AG04449 (cell line): Measurements from ENCODE around the gene KIF14.

Source experiments
- CTCF ChIA-PET: fragments of 350-600 bp; formaldehyde crosslinking; extraction: SDS; loops from one replicate; lab custom pipeline; 2021; ENCODE audit warnings: antibody characterized with exemption; lab: Yijun Ruan, JAX
- POLR2A ChIA-PET: fragments of 400-600, 350-600 bp; formaldehyde crosslinking; extraction: SDS; loops from one replicate; lab custom pipeline; 2020; ENCODE audit warnings: antibody characterized with exemption, inconsistent platforms; lab: Yijun Ruan, JAX
- DNase-seq: peaks from one replicate; pipeline ENCODE4 v3.0.0-alpha.2; 2010; ENCODE audit warnings: low read depth, low spot score
- H3K4me3 ChIP-seq: 2 replicates; pipeline ENCODE4 v1.5.1; 2011; ENCODE audit warnings: low read depth, mild to moderate bottlenecking, control low read depth, low read length
- CTCF ChIP-seq: IDR thresholded peaks from one replicate; pipeline ENCODE4 v1.5.1; 2011; ENCODE audit warnings: mild to moderate bottlenecking, moderate library complexity, low read length, control low read depth, inconsistent platforms; ENCODE audit not compliant: insufficient read depth; ENCODE audit errors: missing control alignments

KIF14 gene

GRCh38 chr1:200665861-200666260 lies 45.3 kb upstream of the KIF14 start:
- CTCF ChIA-PET: interaction anchor here (1.0 to 1.6 kb wide), 3 partner anchors 18 to 137 kb away, joined by 3 to 5 read pairs (median 5); no protein-coding TSS in a partner anchor
- DNase-seq: no peak
- TF ChIP-seq CTCF: no peak
- no peak overlapping the region for H3K4me3 ChIP-seq
- POLR2A ChIA-PET: no interaction called here

GRCh38 chr1:200660719-200661118 lies 40.2 kb upstream of the KIF14 start:
- no peak overlapping the region for H3K4me3 ChIP-seq
- TF ChIP-seq CTCF: no peak
- CTCF ChIA-PET: interaction anchor here (1.2 to 2.6 kb wide), 2 partner anchors 9 to 38 kb away, joined by 5 to 10 read pairs; partner anchors contain the start of gene DDX59
- POLR2A ChIA-PET: no interaction called here
- DNase-seq: no peak

GRCh38 chr1:200659269-200659668 lies 38.7 kb upstream of the KIF14 start:
- ChIA-PET CTCF (interaction anchor here (0.7 to 2.6 kb wide), 4 partner anchors 10 to 144 kb away, joined by 3 to 10 read pairs (median 6); partner anchors contain the start of gene DDX59), POLR2A (no interaction called here)
- no peak overlapping the region for H3K4me3 ChIP-seq
- no peak for TF ChIP-seq CTCF
- DNase-seq: no peak

GRCh38 chr1:200658037-200658818 lies 37.7 kb upstream of the KIF14 start:
- ChIA-PET POLR2A (no interaction called here), CTCF (interaction anchor here (0.7 kb wide), 1 partner anchor 36 kb away, joined by 3 read pairs; no protein-coding TSS in a partner anchor)
- no peak overlapping the region for H3K4me3 ChIP-seq
- TF ChIP-seq CTCF: no peak
- no peak for DNase-seq

GRCh38 chr1:200654660-200655059 lies 34.1 kb upstream of the KIF14 start:
- POLR2A ChIA-PET: no interaction called here
- DNase-seq: no peak
- TF ChIP-seq CTCF: no peak
- H3K4me3 ChIP-seq: no peak overlapping the region
- CTCF ChIA-PET: no interaction called here

- CTCF ChIA-PET: no interaction called here
- POLR2A ChIA-PET: no interaction called here
- DNase-seq: no peak
- TF ChIP-seq CTCF: no peak
- H3K4me3 ChIP-seq: no peak overlapping the region
These were observed 32.5 kb upstream of the KIF14 start for GRCh38 chr1:200653022-200653462.
